Measurements from ENCODE around the gene COL27A1.

The COL27A1 gene

DNA sequence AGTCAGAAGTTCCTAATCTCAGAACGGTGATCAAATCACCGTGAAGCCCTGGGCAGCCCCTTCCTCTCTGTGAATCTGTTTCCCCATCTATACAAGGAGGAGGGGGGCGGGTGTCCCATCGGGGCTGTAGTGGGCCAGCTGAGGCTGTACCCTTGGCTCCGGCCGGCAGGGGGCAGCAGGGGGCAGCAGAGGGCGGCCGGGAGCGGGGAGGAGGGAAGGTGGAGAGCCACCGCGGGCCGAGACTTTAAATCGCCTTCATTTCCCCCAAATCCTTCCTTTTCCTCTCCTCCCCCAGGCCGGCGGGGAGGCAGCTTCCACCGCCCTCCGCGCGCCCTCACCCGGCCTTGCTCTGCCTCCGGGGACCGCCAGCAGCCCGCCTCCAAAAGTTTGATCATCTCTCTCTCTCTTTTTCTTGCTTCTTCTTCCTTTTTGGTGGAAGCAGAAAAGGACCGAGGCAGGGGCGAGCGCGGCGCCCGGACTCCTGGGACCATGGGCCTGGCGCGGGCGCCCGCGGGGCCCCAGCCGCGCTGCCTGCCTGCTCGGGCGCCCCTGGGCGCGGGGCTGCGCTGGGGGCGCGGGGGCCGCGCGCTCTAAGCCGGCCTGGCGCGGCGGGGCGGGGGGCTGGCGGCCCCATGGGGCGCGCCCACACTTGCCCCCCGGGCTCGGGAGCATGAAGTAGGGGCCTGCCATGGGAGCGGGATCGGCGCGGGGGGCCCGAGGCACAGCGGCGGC, at the start of gene COL27A1:
Gene COL27A1, plus strand, starts transcription at position 275 of the 732 bp plus-strand sequence. Its CDS starts 414 bp downstream, at position 689.
- DNase-seq = peak; percentile 50

DNA sequence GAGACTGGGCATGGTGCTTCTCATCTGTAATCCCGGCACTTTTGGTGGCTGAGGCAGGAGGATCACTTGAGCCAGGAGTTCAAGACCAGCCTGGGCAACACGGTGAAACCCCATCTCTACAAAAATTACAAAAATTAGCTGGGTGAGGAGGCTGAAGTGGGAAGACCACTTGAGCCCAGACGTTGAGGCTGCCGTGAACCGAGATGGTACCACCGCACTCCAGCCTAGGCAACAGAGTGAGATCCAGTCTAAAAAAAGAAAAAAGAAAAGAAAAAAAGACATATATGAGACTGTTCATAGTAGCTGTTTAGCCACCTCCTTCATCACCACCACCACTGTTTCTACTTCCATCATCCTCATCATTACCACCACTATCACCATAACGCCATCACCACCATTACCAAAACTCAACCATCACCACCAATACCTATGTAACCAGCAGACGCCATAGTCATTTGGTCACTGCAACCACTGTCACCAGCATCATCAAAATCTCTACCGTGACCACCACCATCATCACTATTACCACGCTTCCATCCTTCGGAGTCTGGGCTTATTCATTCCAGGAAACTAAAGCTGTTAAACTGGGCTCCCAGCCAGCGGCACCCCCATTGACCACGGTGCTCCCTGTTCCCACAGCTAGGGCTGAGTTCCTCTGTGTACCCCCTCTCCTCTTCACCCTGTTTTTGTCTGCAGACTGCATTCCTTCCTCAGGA, 47.9 kb upstream of the COL27A1 start:
- no peak for DNase-seq

DNA sequence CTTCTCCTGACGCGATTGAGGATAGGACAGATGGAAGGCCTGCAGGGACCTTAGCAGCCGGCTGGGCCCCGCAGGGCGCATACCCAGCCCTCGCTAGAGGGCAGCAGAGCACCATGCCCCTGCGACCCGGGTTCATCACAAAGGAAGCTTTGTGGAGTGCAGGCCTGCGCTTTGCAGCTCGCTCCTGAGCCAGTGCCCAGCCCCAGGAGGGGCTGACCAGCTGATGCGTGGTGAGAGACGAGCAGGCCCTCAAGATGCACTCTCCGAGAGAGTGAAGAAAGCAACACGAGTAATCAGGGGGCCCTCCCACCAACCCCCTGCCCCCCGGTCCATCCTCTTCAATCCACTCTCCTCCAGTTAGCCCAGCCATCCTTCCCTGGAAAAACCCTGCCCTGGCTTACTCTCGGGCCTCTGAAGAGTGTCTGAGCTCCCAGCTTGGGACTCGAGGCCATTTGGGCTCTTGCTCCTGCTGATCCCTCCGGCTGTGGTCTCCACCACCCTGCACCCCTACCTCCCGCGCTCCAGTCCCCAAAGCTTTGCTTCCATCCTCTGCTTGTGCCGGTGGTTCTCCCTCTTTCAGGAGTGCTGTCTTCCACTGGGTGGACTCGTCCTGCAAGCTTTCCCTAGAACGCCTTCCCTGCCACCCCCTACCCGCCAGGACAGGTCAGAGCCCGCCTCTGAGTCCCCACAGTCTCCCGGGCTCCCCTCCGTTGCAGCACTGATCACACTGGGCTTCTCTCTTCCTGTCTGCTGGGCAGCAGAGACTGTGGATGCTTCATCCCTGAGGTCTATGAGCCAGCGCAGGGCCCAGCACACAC, 47.1 kb upstream of the COL27A1 start:
- DNase-seq = peak; percentile 79

DNA sequence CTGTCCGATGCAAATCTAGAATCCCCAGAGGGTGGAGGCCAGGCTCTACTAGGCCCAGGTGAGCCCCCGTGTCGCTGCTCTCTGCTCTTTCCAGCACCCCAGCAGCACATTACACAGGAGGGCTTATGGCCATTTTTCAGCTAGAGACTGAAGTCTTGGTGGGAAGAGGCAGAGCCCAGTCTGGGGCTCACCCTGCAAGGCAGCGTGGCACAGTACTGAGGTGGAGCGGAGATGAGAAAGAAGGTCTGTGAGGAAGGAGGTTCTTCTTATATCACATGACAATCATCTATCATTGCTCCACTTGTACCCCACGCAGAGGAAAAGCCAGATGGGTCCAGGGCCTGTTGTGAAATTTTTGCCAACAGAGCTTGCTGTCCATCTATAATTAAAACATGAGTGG, 46.2 kb upstream of the COL27A1 start:
- no peak for DNase-seq

DNA sequence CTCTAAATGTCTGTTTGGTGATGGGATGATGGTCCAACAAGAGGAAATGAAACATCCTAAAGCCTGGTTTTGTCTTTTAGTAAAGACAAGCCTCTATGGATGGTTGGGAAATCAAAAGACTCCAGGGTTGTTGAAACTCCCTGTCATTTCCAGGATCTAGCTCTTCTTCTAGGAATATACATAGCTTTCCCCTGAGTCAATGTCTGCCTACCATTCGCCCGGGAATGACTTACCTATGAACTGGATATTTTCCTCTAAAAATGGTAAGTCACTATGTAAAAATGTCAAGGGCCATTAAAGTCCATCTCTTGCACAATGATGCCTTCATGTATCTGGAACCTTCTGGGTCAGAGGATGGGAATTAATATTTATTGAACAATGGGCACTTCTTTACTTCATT, 45.2 kb upstream of the COL27A1 start:
- DNase-seq = no peak

DNA sequence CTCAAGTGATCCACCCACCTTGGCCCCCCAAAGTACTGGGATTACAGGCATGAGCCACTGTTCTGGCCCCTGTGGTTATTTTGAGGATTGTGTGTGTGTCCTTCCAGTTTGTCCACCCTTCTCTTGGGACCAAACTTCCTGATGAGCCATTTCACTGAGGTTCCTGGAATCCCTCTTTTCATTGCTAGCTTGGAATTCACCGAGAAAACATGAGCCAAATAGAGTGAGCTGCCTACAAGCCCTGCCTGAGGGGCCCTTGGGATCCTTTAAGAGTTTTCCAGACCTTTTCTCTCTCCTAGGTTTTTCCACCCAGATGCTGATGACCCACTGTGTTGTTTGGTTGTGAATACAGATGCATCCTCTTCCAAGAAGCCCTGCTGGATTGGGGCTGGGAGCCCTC, 43.0 kb upstream of the COL27A1 start:
- DNase-seq = no peak

DNA sequence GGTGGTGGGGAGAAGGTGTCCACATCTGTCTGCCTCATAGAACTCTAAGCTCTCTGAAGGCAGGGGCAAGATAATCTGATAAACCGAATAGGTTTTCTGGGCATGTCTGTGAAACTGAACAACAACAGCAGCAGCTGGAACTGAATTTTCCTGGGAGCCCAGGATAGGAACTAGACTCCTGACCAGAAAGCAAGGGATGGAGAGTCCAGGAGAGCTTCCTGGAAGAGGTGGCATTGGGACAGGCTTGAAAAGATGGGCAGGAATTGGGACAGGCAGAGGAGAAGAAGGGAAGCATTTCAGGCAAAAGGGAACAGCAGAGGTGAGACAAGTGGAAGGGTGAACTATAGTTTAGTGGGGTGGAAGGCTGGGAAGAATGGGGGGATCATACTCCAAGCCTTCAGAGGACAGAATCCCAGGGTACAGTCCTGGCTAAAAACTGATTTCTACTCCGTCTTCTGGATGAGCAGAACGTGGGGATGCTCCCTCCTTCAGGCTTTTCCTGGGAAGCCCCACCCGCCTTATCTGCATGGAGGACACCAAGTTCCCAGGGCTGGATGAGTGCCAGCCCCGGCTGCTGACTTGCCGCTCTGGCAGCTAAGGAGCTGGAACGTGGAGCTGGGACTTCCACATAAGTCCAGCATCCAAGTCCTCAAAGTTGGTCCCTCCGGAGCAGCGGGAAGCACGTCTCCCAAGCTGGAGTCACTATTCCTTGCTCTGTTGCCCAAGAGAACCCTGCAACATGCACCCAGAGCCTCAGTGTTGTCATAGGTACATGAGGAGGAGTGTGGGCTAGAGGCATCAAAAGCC, 42.4 kb upstream of the COL27A1 start:
- DNase-seq = no peak

DNA sequence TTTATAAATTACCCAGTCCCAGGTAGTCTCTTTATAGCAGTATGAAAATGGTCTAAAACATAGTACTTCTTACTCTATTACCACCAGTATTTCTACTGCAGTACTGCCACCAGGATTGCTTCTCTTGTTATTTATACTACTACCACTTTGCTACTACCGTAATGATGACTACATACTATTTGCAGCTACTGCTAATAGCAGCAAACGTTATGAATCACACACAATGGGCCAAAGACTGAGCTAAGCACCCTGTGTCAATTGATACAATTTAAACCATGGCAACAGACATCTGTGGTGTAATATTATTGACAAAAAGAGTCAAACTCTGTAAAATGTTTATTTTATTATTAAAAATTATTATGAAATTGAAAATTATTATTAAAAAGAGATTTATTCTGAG, 41.0 kb upstream of the COL27A1 start:
- DNase-seq = no peak

DNA sequence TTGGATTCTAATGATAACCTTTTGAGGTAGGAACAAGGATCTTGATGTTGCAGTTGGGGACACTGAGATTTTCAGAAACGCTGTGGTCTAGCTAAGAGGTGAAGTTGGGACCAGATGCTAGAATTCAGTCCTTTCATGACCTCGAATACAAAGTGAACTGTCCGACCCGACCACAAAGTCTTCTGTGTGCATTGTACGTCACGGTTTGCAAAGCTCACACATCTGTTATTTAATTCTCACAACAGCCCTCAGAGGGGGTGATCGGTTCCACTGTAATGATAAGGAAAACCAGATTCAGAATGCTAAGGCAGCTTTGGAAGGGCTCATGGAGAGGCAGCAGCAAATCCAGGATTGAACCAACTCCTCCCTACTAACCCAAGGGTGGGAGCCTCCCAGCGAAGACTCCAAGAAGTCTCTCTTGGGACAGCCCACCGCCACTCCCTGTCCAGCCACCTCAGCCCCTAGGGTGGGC, 39.6 kb upstream of the COL27A1 start:
- no peak for DNase-seq

DNA sequence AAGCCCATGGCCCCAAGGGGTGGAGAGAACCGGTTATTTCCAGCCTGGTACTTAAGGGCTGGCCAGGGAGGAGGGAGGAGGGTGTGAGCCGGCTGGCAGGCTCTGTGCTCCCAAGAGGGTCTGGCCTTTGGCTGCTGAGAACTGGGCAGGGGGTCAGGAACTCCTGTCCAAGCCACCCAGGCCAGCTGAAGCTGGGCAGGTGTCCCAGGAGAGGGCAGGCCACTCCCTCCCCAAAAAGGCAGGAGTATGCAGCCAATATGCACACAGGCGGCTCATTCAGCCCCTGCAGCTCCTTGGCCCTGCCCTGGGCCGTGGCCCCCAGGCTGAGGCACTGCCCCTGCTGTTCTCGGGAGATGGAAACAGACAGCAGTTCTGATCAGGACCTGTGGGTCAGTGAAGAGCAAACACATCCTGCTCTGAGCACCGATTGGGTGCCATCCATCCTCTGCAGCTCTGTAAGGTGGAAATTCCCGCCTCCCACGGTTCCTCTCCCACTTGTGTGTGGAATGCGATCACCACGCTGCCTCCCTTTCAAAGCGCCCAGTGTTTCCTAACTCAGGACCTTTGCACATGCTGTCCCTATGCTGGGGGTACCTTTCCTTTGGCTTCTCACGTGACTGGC, 39.1 kb upstream of the COL27A1 start:
- DNase-seq = no peak

DNA sequence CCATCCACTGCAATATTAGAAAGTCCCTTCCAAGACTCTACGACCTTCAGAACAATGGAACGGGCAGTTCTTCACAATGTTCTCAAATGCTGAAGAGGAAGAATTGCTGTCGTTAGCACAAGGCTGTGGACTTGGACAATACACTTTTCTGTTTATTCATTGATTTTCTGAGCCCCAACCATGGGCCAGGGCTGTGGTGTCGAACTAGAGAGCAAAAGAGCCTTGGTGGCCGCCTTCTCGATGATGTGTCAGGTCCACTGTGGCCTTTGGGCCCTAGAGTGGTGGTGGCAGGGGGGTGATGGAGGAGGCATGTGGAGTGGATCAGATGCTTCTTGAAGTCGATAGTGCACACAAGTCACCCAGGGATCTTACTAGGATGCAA, 37.7 kb upstream of the COL27A1 start:
- DNase-seq = no peak

DNA sequence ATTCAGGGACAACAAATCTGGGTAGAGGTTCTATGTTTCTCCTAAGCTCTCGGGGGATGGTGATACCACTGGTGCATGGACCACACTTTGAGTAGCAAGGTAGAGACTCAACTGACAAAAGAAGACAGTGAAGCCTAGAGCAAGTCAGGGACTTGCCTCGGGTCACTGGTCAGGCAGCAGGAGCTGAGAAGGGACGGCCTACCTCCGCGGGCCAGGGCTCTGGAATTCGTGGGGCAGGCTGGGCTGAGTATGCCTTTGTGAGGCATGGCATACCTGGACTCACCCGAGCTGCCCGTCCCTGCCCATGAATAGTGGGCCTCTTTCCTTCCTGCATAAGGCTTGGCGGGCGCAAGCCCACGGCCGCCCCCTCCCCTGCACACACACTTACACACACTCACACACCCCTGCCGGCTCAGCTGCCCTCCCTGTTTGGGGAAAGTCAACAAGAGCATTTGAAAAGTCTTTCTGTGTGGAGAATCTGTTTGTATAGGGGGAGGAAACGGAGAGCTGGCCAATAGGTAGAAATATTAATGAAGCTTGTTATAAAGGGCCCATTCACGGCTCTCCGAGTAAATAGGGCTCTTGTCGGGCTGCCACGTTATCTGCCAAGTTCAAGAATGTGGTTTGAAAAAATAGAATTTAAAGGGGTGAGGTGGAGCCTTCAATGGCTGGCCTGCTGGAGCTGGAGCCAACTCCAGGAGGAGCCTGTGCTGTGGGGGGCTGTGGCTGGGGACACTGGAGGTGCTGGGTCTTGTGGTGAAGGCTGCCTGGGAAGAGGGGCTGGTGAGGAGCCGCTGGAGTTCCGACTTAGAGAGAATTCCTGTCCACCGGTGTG, 37.1 kb upstream of the COL27A1 start:
- DNase-seq = peak; percentile 95

DNA sequence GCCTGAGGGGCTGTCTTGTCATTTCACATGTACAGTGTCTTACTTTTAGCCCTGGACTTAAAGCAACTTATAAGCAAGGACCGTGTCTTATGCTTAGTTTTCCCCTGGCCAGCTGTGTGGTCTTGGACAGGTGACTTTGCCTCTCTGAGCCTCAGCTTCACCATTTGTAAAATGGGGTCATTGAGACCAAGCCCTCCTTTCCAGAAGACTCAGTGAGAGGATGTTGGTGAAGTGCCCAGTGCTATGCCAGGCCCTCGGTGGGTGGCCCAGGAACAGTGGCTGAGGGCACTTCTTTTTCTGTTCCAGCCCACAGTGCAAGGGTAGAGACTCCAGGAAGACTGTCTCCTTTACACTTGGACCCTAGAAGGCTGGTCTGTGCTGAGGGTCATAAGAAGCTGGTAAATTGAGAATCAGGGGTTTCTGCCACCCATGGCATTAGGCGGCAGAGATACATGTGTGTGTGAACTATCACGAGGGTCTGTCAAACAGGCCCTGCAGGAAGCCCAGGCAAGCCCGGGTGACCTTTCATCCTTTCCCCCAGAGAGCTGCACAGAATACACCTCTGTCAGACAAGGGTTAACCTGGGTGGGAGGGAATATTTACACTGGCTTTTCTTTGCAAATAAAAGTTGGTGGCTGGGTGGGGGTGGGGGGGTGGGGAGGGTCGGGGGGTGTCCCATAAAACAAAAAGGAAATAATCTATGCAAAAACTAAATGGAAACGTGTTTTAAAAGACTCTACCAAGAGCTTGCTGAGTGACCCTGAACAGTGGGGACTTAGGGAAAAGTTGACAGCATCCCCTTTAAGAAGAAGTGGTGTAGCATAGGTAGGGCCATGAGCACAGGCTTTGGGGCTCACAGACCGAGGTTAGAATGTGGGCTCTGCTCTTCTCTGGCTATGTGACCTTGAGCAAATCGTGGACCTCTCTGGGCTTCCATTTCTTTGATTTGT, 35.8 kb upstream of the COL27A1 start:
- no peak for DNase-seq

DNA sequence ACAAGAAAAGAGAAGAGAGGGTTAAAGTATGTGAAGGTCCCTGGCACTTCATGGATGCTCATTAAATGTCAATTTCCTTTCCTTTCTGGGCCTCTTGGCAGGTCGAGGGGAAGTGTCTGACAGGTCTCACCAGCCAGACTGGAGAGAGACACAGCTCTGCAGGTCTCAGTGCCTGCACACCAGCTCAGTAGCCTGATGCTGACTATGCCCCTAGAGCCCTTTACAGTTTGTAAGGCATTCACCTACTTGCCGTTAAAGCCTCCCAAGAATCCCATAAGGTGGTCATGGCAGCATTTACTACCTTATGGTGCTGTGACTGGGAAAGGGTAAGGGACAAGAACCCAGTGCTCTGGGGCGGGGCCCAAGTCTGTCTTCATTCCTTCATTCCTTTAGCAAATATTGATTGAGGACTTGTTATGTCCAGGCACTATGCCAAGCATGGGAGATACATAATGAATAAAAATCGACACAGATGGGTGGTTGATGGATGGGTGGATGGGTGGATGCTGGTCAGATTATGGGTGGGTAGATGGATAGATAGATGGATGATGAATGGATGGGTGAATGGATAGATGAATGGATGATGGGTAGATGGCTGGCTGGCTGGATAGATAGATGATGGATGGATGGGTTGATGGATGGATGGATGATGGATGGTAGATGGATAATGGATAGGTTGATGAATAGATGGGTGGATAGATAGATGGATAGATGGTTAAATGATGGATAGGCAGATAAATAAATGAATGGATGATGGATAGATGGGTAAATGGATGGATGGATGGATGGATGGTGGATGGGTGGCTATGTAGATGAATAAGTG, 34.9 kb upstream of the COL27A1 start:
- no peak for DNase-seq

DNA sequence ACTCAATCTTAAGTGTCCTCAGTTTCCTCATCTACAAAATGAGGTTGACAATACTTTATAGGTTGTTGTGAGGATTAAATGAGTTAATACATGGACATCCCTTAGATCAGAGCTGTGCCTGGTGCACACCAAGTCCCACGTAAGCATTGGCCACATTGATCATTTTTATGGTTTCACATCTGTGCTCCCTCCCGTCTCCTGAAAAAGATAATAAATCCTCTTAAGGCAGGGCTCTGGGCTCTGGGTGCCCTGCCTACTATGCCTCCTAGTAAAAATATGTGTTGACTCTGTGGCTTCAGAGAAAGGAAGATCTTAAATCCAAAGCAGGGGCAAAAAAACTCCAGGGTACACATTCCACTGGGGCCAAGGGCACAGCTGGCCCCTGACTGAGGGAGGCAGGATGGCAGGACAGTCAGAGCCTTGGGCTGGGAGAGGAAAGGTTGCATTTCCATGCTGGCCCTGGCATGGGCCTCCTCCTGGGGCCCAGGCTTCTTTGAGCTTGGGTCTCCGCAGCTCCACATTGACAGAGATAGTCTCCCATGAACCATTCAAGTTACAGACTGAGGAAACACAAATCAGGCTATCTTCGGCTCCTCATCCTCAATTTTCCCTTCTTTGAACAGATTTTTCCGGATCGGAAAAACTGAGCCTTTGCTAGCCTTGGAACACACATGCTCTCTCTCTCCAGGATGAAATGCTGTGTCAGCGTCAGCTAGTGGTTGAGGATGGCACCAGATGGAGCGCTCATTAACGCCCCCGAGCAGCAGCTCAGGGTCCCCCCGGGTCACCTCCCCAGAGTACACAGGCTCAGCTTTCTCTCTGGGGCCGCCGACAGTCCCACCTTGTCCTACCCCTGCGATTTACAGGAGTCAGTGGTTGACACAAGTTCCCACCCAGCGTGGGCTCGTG, 33.9 kb upstream of the COL27A1 start:
- no peak for DNase-seq

DNA sequence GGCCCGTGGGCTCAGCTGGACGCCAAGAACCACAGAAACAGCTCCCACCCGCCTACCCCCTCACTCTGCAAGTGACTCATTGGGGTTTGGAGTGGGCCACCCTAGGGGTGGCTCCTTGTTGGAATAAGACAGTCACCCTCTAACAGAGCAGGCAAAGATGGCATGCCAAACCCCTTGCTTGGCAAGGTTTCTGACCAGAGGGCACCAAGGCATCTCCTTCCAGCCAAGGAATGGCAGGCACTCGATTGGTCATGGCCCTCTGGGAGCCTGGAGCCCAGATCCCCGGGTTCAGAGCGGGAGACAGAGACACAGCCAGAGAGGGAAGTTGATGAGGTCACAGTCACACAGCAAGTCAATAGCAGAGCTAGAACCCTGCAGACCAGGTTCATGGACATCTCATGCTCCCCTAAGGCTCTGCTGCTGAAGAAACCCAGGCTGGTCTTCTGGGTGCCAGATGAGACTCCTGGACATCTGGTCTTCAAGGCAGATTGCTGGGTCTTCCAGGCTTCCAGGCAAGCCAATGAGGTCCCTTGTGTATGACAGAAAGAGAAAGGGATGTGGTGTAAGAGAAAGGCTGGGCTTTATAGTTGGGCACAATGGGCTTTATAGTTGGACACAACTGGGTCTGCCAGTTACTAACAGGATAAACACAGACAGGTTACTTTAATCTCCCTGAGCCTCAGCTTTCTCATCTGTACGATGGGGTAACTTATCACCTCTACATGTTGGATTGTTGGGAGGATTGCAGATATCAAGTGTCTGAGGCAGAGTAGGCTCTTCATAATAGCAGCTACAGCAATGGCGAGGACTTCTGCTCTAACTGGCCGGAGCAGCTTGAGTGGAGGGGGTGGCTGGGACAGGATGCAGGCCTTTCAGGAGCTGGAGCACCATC, 33.0 kb upstream of the COL27A1 start:
- DNase-seq = no peak
